Anterior cingulate cortex (tissue), 58 donors: ENCODE measurements around the gene S100Z.
"Not testable (repeated sequence)": the region's sequence is repeated elsewhere in the genome, so short reads cannot be mapped to it uniquely, and the experiment has no call there.

Source experiments
- DNase-seq, 58 donors: peaks; one replicate each; lab custom pipeline; 2025; lab: John Stamatoyannopoulos, UW

Gene S100Z

GRCh38 chr5:76867827-76868693 is 18.2 kb downstream of the S100Z start:
- peak in 43 of 58 donors; percentile 3 to 59 (median 22) for DNase-seq

GRCh38 chr5:76870046-76870445 is 20.2 kb downstream of the S100Z start:
- no peak for DNase-seq

- DNase-seq = no peak
Measured at GRCh38 chr5:76874088-76874581, 24.3 kb downstream of the S100Z start.

GRCh38 chr5:76888733-76889300 is 39.0 kb downstream of the S100Z start:
- no peak for DNase-seq

GRCh38 chr5:76893294-76893693 is 43.5 kb downstream of the S100Z start:
- DNase-seq = no peak

GRCh38 chr5:76896196-76896595 is 46.4 kb downstream of the S100Z start:
- no peak for DNase-seq

GRCh38 chr5:76901522-76901921 is 51.7 kb downstream of the S100Z start:
- DNase-seq = no peak

- no peak for DNase-seq
Measured at GRCh38 chr5:76908166-76908565, 58.4 kb downstream of the S100Z start.

GRCh38 chr5:76910344-76910933 is 60.6 kb downstream of the S100Z start:
- not testable (repeated sequence) for DNase-seq

GRCh38 chr5:76914671-76915070 is 64.9 kb downstream of the S100Z start:
- not testable (repeated sequence) for DNase-seq

GRCh38 chr5:76918539-76918938 is 68.7 kb downstream of the S100Z start:
- DNase-seq = no peak

GRCh38 chr5:76920491-76920890 is 70.7 kb downstream of the S100Z start:
- DNase-seq = no peak

- DNase-seq = no peak
Measured at GRCh38 chr5:76926329-76927105, 76.7 kb downstream of the S100Z start.

- DNase-seq = peak in 5 of 58 donors; percentile 10 to 43 (median 11)
Measured at GRCh38 chr5:76927961-76928360, 78.1 kb downstream of the S100Z start.

GRCh38 chr5:76930083-76930482 is 80.3 kb downstream of the S100Z start:
- DNase-seq = peak in 14 of 58 donors; percentile 4 to 52 (median 19)

- no peak for DNase-seq
Measured at GRCh38 chr5:76938177-76938576, 88.4 kb downstream of the S100Z start.

GRCh38 chr5:76941000-76941399 is 91.2 kb downstream of the S100Z start:
- no peak for DNase-seq

- no peak for DNase-seq
Measured at GRCh38 chr5:76941442-76941841, 91.6 kb downstream of the S100Z start.

- DNase-seq = peak in 1 of 58 donors; percentile 11
Measured at GRCh38 chr5:76942581-76942980, 92.8 kb downstream of the S100Z start.

GRCh38 chr5:76943006-76943405 is 93.2 kb downstream of the S100Z start:
- no peak for DNase-seq

- peak in 9 of 58 donors; percentile 8 to 34 (median 24) for DNase-seq
Measured at GRCh38 chr5:76944638-76945037, 94.8 kb downstream of the S100Z start.
